ENCODE measurements around the gene FAM114A1.

Gene FAM114A1

DNA sequence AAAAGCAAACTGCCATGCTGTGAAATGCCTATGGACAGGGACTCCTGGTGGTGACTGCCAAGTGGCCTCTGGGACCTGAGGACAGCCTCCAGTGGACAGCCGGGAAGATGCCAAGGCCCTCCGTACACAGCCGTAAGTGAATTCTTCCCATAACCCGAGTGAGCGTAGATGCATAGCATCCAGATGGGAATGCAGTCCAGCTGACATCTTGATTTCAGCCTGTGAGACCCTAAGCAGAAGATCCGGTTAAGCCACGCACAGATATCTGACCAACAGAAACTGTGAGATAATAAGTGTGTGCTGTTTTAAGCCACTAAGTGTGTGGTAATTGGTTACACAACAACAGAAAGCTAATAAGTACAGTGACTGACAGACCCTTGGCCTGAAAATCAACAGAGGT is 108.7 kb downstream of the FAM114A1 start:
- H3K4me3 ChIP-seq (ENCODE audit: low read depth, low read length), result no peak overlapping the region
- TF ChIP-seq, protein P1, sequence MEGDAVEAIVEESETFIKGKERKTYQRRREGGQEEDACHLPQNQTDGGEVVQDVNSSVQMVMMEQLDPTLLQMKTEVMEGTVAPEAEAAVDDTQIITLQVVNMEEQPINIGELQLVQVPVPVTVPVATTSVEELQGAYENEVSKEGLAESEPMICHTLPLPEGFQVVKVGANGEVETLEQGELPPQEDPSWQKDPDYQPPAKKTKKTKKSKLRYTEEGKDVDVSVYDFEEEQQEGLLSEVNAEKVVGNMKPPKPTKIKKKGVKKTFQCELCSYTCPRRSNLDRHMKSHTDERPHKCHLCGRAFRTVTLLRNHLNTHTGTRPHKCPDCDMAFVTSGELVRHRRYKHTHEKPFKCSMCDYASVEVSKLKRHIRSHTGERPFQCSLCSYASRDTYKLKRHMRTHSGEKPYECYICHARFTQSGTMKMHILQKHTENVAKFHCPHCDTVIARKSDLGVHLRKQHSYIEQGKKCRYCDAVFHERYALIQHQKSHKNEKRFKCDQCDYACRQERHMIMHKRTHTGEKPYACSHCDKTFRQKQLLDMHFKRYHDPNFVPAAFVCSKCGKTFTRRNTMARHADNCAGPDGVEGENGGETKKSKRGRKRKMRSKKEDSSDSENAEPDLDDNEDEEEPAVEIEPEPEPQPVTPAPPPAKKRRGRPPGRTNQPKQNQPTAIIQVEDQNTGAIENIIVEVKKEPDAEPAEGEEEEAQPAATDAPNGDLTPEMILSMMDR (IDR thresholded peaks at IDR 0.05; ENCODE audit: borderline replicate concordance, insufficient read depth, low read depth, low read length), result no peak

DNA sequence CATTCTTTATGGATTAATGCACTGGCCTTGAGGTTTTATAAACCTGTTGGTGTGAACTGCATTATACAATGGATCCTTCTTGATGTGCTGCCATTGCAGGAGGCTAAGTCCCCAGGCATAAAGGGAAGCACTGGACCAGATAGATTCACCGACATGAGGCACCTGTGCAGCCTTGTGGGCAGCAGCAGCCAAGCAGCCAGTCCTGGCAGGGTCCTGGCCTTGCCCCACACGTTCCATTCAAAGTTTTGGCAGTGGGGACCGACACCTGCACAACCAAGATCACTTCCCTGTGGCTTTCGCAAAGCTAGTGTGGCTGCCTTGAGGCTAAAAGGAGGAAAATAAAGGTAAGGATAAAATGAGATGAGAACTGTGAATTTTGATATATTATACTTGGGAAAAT is 111.5 kb downstream of the FAM114A1 start:
- TF ChIP-seq, protein P1 (IDR thresholded peaks at IDR 0.05; ENCODE audit: borderline replicate concordance, insufficient read depth, low read depth, low read length), result no peak
- H3K4me3 ChIP-seq (ENCODE audit: low read depth, low read length), result no peak overlapping the region

DNA sequence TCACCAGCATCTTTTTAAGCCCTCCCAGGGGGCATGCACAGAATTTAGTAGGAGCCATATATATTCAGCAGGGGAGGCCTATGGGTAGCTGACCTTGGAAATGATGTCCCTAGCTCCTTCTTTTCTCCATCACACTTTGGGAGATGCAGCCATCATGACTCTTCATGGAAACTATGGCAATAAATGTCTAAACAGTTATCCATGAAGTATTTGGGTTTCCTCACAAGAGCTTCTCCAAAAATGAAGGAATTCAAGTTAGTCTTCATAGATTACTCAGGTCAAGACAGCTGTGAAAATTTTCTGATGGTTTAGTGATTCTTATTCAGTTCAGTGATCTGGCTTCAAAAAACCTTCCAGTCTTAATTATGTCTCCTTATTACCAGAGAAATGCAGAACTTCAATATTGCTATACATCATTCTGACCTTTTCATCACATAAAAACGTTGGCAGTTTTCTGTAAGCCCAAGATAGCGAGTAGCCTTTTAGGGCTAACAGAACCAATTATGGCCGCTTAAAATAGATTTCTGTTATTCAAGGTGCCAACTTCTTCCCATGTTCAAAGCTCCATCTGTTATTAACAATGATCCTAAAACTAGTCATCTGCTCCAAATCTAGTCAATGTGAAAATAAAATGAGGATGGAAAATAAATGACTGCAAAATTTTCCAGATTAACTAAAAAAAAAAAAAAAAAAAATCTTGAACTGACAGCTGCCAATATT is 112.1 kb downstream of the FAM114A1 start:
- TF ChIP-seq, protein P1 (IDR thresholded peaks at IDR 0.05; ENCODE audit: borderline replicate concordance, insufficient read depth, low read depth, low read length), result no peak
- no peak overlapping the region for H3K4me3 ChIP-seq (ENCODE audit: low read depth, low read length)

DNA sequence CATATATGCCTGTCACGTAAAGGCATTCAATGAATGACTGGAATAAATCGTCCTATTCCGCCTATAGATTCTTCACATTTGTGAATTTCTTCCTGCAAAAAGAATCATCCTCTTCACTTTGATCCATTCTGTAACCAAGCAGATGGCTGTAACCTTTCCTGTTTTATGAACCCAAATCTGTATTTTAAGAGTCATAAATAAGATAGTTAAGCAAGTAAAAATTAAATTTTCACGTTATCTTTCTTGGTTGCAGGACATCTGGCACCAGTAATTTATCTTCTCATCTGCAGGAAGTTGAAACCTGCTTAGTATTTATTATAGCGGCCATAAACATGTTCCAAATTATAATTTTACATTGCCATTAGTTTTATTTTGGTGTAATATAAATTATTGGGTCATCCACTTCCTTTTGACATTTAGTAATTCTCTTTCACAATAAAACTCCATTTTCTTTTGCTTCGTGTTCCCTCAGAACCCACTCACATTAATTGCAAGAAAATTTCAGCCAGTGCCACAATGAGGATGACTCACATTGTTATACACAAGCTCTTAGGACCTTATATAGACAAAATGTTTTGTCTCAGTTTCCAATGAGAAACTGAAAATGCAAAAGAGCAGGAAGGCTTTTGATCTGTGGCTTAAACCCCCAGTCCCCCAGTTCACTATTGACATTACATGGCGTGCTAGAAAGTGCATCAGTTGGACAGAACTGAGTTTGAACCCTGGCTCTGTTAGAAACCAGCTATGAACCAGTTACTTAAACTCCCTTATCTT is 113.5 kb downstream of the FAM114A1 start:
- TF ChIP-seq, protein P1 (IDR thresholded peaks at IDR 0.05; ENCODE audit: borderline replicate concordance, insufficient read depth, low read depth, low read length), result no peak
- no peak overlapping the region for H3K4me3 ChIP-seq (ENCODE audit: low read depth, low read length)

DNA sequence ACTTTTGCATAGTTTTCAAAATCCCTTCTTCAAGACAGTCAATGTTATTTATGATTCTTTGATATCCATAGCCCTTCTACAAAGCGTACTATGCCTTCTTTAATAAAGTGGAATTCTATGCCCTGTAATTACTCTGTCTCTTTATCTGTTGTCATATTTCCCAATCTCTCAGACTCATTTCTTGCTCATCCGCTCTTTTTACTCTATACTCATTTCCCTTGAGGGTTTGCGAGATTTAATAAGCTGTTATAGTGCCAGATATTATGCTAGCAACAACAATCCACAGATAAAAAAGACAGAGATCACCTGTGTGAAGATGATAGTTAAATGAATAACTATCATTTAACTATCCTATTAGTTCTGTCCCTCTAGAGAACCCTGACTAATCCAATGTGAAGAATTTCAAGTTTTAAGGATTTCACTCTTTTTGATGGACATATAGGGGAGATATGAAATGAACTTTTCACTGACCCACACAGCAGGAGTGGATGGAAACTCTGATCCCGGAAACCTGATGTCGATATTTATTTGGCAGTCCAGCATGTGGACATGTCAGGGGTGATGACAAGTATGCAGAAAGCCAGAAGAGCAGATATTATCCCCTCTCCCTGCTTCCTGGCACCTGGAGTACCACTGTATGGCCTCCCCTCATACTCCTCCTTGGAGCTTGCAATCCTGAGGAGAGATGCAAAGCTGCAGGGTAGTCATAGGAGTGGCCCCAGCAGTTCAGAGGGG is 114.9 kb downstream of the FAM114A1 start:
- TF ChIP-seq, protein P1 (IDR thresholded peaks at IDR 0.05; ENCODE audit: borderline replicate concordance, insufficient read depth, low read depth, low read length), result no peak
- H3K4me3 ChIP-seq (ENCODE audit: low read depth, low read length), result no peak overlapping the region

DNA sequence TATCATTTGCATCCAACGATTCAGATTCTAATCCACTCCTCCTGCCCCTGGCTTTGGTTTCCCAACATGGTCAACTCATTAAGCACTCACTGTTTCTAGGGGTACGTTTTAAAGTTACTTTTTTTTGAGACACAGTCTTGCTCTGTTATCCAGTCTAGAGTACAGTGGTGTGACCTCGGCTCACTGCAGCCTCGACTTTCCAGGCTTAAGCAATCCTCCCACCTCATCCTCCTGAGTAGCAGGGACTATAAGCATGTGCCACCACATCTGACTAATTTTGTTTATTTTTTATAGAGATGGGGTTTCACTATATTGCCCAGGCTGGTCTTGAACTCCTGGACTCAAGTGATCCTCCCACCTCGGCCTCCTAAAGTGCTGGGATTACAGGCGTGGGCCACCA is 115.7 kb downstream of the FAM114A1 start:
- no peak overlapping the region for H3K4me3 ChIP-seq (ENCODE audit: low read depth, low read length)
- TF ChIP-seq, protein P1 (IDR thresholded peaks at IDR 0.05; ENCODE audit: borderline replicate concordance, insufficient read depth, low read depth, low read length), result no peak
